SW480 (cell line): ENCODE data around the gene DPF1.

Experiments
- DNase-seq: peaks from one replicate; pipeline ENCODE4 v3.0.0-alpha.2; 2016; ENCODE audit warnings: low spot score

DPF1 gene

GRCh38 chr19:38221421-38221820 is 2.6 kb downstream of the DPF1 start:
- no peak for DNase-seq

GRCh38 chr19:38219221-38219620 is 4.8 kb downstream of the DPF1 start:
- DNase-seq = no peak

- DNase-seq = no peak
Observed at GRCh38 chr19:38218204-38218603, 5.8 kb downstream of the DPF1 start.

GRCh38 chr19:38216785-38217641 is 7.0 kb downstream of the DPF1 start:
- DNase-seq = peak; percentile 64

- peak; percentile 95 for DNase-seq
Observed at GRCh38 chr19:38213911-38214625, 10.0 kb downstream of the DPF1 start.

GRCh38 chr19:38213469-38213868 is 10.6 kb downstream of the DPF1 start:
- DNase-seq = no peak

GRCh38 chr19:38211766-38212165 is 12.3 kb downstream of the DPF1 start:
- DNase-seq = no peak

- DNase-seq = no peak
Observed at GRCh38 chr19:38211151-38211591, 12.9 kb downstream of the DPF1 start.

- no peak for DNase-seq
Observed at GRCh38 chr19:38210458-38210987, 13.5 kb downstream of the DPF1 start.

GRCh38 chr19:38209671-38210457 is 14.2 kb downstream of the DPF1 start:
- DNase-seq = no peak

- DNase-seq = no peak
Observed at GRCh38 chr19:38209152-38209551, 14.9 kb downstream of the DPF1 start.

GRCh38 chr19:38208571-38208970 is 15.5 kb downstream of the DPF1 start:
- no peak for DNase-seq

GRCh38 chr19:38207543-38207942 is 16.5 kb downstream of the DPF1 start:
- DNase-seq = no peak

GRCh38 chr19:38206928-38207327 is 17.1 kb downstream of the DPF1 start:
- no peak for DNase-seq

- DNase-seq = no peak
Observed at GRCh38 chr19:38206006-38206745, 17.8 kb downstream of the DPF1 start.

GRCh38 chr19:38204728-38205127 is 19.3 kb downstream of the DPF1 start:
- DNase-seq = no peak

- no peak for DNase-seq
Observed at GRCh38 chr19:38204096-38204495, 19.9 kb downstream of the DPF1 start.

GRCh38 chr19:38203197-38203596 is 20.8 kb downstream of the DPF1 start:
- DNase-seq = no peak

- no peak for DNase-seq
Observed at GRCh38 chr19:38202504-38202903, 21.5 kb downstream of the DPF1 start.

GRCh38 chr19:38201731-38202130 is 22.3 kb downstream of the DPF1 start:
- DNase-seq = no peak

- DNase-seq = no peak
Observed at GRCh38 chr19:38199340-38199739, 24.7 kb downstream of the DPF1 start.
